ENCODE data around the gene CEP120. TPM values are rescaled to one million over a fixed set of nuclear protein-coding genes. Genes with fewer than 3 reads are reported as not detected.
A peak's percentile ranks its signal among the peaks of the same experiment; 100 is the strongest.

CEP120 gene
- total and polyA plus RNA-seq, 2 experiments from 2014 or later = 4.9 to 16.3 TPM

GRCh38 chr5:123425431-123425830 lies 2.2 kb upstream of the CEP120 start (continued):
- TF ChIP-seq ETS1 (IDR thresholded peaks at IDR 0.05) (no peak), JUNB (IDR thresholded peaks at IDR 0.05; ENCODE audit: unreplicated experiment) (no peak), STAT1 (IDR thresholded peaks at IDR 0.05; ENCODE audit: unreplicated experiment) (no peak), ZNF114 (CRISPR knock-in tag; IDR thresholded peaks at IDR 0.05) (no peak), CREB1 (CRISPR knock-in tag; IDR thresholded peaks at IDR 0.05; ENCODE audit: low read depth) (no peak)
- TF ChIP-seq, protein P1, sequence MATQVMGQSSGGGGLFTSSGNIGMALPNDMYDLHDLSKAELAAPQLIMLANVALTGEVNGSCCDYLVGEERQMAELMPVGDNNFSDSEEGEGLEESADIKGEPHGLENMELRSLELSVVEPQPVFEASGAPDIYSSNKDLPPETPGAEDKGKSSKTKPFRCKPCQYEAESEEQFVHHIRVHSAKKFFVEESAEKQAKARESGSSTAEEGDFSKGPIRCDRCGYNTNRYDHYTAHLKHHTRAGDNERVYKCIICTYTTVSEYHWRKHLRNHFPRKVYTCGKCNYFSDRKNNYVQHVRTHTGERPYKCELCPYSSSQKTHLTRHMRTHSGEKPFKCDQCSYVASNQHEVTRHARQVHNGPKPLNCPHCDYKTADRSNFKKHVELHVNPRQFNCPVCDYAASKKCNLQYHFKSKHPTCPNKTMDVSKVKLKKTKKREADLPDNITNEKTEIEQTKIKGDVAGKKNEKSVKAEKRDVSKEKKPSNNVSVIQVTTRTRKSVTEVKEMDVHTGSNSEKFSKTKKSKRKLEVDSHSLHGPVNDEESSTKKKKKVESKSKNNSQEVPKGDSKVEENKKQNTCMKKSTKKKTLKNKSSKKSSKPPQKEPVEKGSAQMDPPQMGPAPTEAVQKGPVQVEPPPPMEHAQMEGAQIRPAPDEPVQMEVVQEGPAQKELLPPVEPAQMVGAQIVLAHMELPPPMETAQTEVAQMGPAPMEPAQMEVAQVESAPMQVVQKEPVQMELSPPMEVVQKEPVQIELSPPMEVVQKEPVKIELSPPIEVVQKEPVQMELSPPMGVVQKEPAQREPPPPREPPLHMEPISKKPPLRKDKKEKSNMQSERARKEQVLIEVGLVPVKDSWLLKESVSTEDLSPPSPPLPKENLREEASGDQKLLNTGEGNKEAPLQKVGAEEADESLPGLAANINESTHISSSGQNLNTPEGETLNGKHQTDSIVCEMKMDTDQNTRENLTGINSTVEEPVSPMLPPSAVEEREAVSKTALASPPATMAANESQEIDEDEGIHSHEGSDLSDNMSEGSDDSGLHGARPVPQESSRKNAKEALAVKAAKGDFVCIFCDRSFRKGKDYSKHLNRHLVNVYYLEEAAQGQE (IDR thresholded peaks at IDR 0.05; ENCODE audit: unreplicated experiment) = no peak

GRCh38 chr5:123422433-123423277 lies 548 bp downstream of the CEP120 start:
- H3K27ac ChIP-seq (ENCODE audit: low read depth) = no peak overlapping the region
- H3K36me3 ChIP-seq (ENCODE audit: insufficient read depth) = no peaks in the 10 kb centered on the region
- Mint-ChIP-seq H3K4me3 (no peak overlapping the region; the same call in 2 of the 3 replicates), H3K4me1 (peaks cover 14% of the 10 kb centered on the region), H3K9me3 (no peaks in the 10 kb centered on the region; the same call in 2 of the 3 replicates), H3K36me3 (ENCODE audit: low read depth) (peaks cover 6% of the 10 kb centered on the region; the same call in 1 of the 3 replicates), H3K27me3 (ENCODE audit: insufficient read depth, low read depth, poor library complexity) (no peaks in the 10 kb centered on the region), H3K27ac (no peak overlapping the region)
- H4K20me1 ChIP-seq (replicated peaks; ENCODE audit: insufficient read depth) = no peaks in the 10 kb centered on the region
- H3K27me3 ChIP-seq (ENCODE audit: insufficient read depth) = no peaks in the 10 kb centered on the region
- peaks cover 34% of the 10 kb centered on the region for H3K79me2 ChIP-seq (replicated peaks; ENCODE audit: insufficient read depth)
- peak overlapping the region; percentile 79 for H3K4me3 ChIP-seq
- DNase-seq (ENCODE audit: low spot score) = no peak
- H3K4me1 ChIP-seq (ENCODE audit: insufficient read depth) = peaks cover 7% of the 10 kb centered on the region
- H2AFZ ChIP-seq = peak overlapping the region; percentile 61; the same call in 1 of the 2 replicates
- no peaks in the 10 kb centered on the region for H3K9me2 ChIP-seq (ENCODE audit: insufficient read depth)
- peak; percentile 21 for ATAC-seq
- H3F3A ChIP-seq (replicated peaks; ENCODE audit: low read depth) = no peaks in the 10 kb centered on the region
- peak overlapping the region; percentile 79 for H3K4me2 ChIP-seq
- TF ChIP-seq NANOG (IDR thresholded peaks at IDR 0.05; ENCODE audit: borderline replicate concordance) = no peak
- no peak for TF ChIP-seq POLR2AphosphoS5 (IDR thresholded peaks at IDR 0.05; ENCODE audit: low read depth)
- no peak for TF ChIP-seq CREB1 (CRISPR knock-in tag; IDR thresholded peaks at IDR 0.05; ENCODE audit: low read depth)
- no peak for TF ChIP-seq EZH2phosphoT487 (IDR thresholded peaks at IDR 0.05; ENCODE audit: unreplicated experiment)
- TF ChIP-seq JUNB (IDR thresholded peaks at IDR 0.05; ENCODE audit: unreplicated experiment) = no peak
- TF ChIP-seq STAT1 (IDR thresholded peaks at IDR 0.05; ENCODE audit: unreplicated experiment) = no peak
- no peak for TF ChIP-seq ZNF462 (CRISPR knock-in tag; IDR thresholded peaks at IDR 0.05)
- TF ChIP-seq EZH2 (IDR thresholded peaks at IDR 0.05; ENCODE audit: low read depth, unreplicated experiment) = no peak

Data from GM23338 (cell line).